Measurements from ENCODE around the gene OPN1SW.

The OPN1SW gene

GRCh38 chr7:128775744-128776474, at the start of gene OPN1SW:
Gene OPN1SW (minus strand): TSS chr7:128775794. CDS start chr7:128775781, 13 bp downstream.
- no peak for DNase-seq

GRCh38 chr7:128821724-128822123, 46.1 kb upstream of the OPN1SW start:
- DNase-seq: no peak

GRCh38 chr7:128818694-128819093, 43.1 kb upstream of the OPN1SW start:
- DNase-seq: no peak

GRCh38 chr7:128815289-128815942, 39.8 kb upstream of the OPN1SW start:
- DNase-seq: no peak

GRCh38 chr7:128814499-128814898, 38.9 kb upstream of the OPN1SW start:
- DNase-seq: no peak

GRCh38 chr7:128812514-128813168, 37.0 kb upstream of the OPN1SW start:
- DNase-seq: no peak

GRCh38 chr7:128811631-128812430, 36.2 kb upstream of the OPN1SW start:
- DNase-seq: no peak

GRCh38 chr7:128810997-128811396, 35.4 kb upstream of the OPN1SW start:
- no peak for DNase-seq

GRCh38 chr7:128810473-128810872, 34.9 kb upstream of the OPN1SW start:
- no peak for DNase-seq

GRCh38 chr7:128809363-128809762, 33.8 kb upstream of the OPN1SW start:
- no peak for DNase-seq

- no peak for DNase-seq
Observed at GRCh38 chr7:128807191-128807590, 31.6 kb upstream of the OPN1SW start.

GRCh38 chr7:128805225-128805624, 29.6 kb upstream of the OPN1SW start:
- DNase-seq: no peak

GRCh38 chr7:128804484-128804883, 28.9 kb upstream of the OPN1SW start:
- DNase-seq: no peak

GRCh38 chr7:128801667-128802418, 26.2 kb upstream of the OPN1SW start:
- DNase-seq: no peak

GRCh38 chr7:128801003-128801402, 25.4 kb upstream of the OPN1SW start:
- no peak for DNase-seq

- no peak for DNase-seq
Observed at GRCh38 chr7:128800567-128800966, 25.0 kb upstream of the OPN1SW start.

- DNase-seq: no peak
Observed at GRCh38 chr7:128799451-128799850, 23.9 kb upstream of the OPN1SW start.

GRCh38 chr7:128796327-128796726, 20.7 kb upstream of the OPN1SW start:
- DNase-seq: no peak

GRCh38 chr7:128795129-128795528, 19.5 kb upstream of the OPN1SW start:
- no peak for DNase-seq

GRCh38 chr7:128794436-128794835, 18.8 kb upstream of the OPN1SW start:
- DNase-seq: no peak

GRCh38 chr7:128794020-128794419, 18.4 kb upstream of the OPN1SW start:
- DNase-seq: no peak

- no peak for DNase-seq
Observed at GRCh38 chr7:128793181-128793547, 17.6 kb upstream of the OPN1SW start.

Measured in stimulated activated CD4-positive, alpha-beta T cell treated with anti-CD3 and anti-CD28 coated beads, Interleukin-12 subunit alpha, Interleukin-12 subunit beta, amount 100 ng/mL, for 4 hours (primary cell).